ENCODE data around the gene VCX3B. TPM values are rescaled to one million over a fixed set of nuclear protein-coding genes. Genes with fewer than 3 reads are reported as not detected.
"Not testable (repeated sequence)": the region's sequence is repeated elsewhere in the genome, so short reads cannot be mapped to it uniquely, and the experiment has no call there.

VCX3B gene
- total RNA-seq, 2 experiments from 2014 or later = not detected

DNA sequence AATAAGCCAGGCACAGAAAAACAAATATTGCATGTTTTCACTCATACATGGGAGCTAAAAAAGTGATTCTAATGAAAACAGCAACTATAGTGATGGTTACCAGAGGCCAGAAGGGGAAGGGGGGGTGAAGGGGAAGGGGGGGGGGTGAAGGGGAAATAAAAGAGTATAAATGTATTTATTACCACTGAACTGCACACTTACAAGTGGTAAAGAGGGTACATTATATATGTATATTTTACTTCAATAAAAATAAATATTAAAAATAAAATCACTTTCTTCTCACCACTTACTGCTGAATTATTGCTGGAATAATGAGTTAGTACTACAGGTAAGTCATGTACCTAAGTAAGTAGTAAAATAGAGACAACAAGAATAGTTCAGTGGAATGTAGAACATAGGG is 2.1 kb upstream of the VCX3B start:
- H3K4me3 Mint-ChIP-seq = no peak overlapping the region
- Histone ChIP-seq H3K4me3 (ENCODE audit: low read length) (no peak overlapping the region), H3K4me1 (ENCODE audit: insufficient read depth, low read length) (no peaks in the 10 kb centered on the region), H3K36me3 (ENCODE audit: insufficient read depth, low read length) (no peaks in the 10 kb centered on the region), H3K27me3 (ENCODE audit: control insufficient read depth in 1 of 2, insufficient read depth in 2 of 2, low read length in 2 of 2) (no peaks in the 10 kb centered on the region), H3K9me3 (ENCODE audit: control insufficient read depth in 1 of 2, insufficient read depth in 1 of 2, low read length in 2 of 2) (peaks cover 0 to 4% of the 10 kb centered on the region in 2 experiments), H3K27ac (ENCODE audit: low read depth in 1 of 2, low read length in 2 of 2) (no peak overlapping the region)
- H3K9me3 Mint-ChIP-seq = no peaks in the 10 kb centered on the region
- H3K27me3 Mint-ChIP-seq = no peaks in the 10 kb centered on the region
- TF ChIP-seq, protein P1, sequence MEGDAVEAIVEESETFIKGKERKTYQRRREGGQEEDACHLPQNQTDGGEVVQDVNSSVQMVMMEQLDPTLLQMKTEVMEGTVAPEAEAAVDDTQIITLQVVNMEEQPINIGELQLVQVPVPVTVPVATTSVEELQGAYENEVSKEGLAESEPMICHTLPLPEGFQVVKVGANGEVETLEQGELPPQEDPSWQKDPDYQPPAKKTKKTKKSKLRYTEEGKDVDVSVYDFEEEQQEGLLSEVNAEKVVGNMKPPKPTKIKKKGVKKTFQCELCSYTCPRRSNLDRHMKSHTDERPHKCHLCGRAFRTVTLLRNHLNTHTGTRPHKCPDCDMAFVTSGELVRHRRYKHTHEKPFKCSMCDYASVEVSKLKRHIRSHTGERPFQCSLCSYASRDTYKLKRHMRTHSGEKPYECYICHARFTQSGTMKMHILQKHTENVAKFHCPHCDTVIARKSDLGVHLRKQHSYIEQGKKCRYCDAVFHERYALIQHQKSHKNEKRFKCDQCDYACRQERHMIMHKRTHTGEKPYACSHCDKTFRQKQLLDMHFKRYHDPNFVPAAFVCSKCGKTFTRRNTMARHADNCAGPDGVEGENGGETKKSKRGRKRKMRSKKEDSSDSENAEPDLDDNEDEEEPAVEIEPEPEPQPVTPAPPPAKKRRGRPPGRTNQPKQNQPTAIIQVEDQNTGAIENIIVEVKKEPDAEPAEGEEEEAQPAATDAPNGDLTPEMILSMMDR (IDR thresholded peaks at IDR 0.05) = no peak
- no peaks in the 10 kb centered on the region for H3K36me3 Mint-ChIP-seq (ENCODE audit: low read depth)
- POLR2A ChIA-PET = no interaction called here
- no peaks in the 10 kb centered on the region for H3K4me1 Mint-ChIP-seq (ENCODE audit: low read depth)
- intact Hi-C loops (cut with DNase I, micrococcal nuclease) = no loop called here
- CTCF ChIA-PET = no interaction called here
- H3K27ac Mint-ChIP-seq = no peak overlapping the region
- no peak for DNase-seq
- no peak for ATAC-seq (ENCODE audit: poor library complexity)

DNA sequence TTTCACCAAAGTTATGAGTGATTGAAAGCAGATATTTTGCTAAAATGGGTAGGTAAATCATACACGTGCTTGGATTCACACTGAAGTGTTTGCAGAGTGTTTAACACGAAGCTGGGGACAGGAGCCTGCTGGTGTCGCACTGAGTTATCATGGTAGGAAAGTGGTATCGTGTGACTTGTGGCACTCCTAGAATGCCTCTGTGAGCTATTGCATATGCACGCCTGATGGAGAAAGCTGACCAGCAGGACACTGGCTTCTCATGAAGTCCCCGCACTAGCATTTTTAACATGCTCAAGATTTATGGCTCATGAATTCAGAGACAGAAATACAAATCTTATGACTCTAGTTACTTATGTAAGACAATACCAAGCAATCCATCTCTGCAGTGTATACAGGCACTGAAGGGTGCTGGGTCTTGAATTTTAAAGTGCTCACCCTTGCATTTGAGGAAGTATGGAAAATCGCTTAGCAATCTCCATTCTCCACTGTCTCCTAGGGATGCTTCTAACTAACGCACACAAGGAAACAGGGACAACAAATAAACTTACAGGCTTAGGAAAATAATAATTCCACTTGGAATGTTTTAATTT is 19.8 kb downstream of the VCX3B start:
- CTCF ChIA-PET = no interaction called here
- ATAC-seq (ENCODE audit: poor library complexity) (no peak), DNase-seq (no peak)
- POLR2A ChIA-PET = no interaction called here
- Histone ChIP-seq H3K4me3 (ENCODE audit: low read length) (no peak overlapping the region), H3K4me1 (ENCODE audit: insufficient read depth, low read length) (no peaks in the 10 kb centered on the region), H3K9me3 (ENCODE audit: control insufficient read depth in 1 of 2, insufficient read depth in 1 of 2, low read length in 2 of 2) (no peaks in the 10 kb centered on the region), H3K27me3 (ENCODE audit: control insufficient read depth in 1 of 2, insufficient read depth in 2 of 2, low read length in 2 of 2) (no peaks in the 10 kb centered on the region), H3K27ac (ENCODE audit: low read depth in 1 of 2, low read length in 2 of 2) (no peak overlapping the region), H3K36me3 (ENCODE audit: insufficient read depth, low read length) (no peaks in the 10 kb centered on the region)
- H3K9me3 Mint-ChIP-seq = no peaks in the 10 kb centered on the region
- no peaks in the 10 kb centered on the region for H3K36me3 Mint-ChIP-seq (ENCODE audit: low read depth)
- TF ChIP-seq, protein P1 (IDR thresholded peaks at IDR 0.05) = no peak
- no peaks in the 10 kb centered on the region for H3K4me1 Mint-ChIP-seq (ENCODE audit: low read depth)
- H3K27ac Mint-ChIP-seq = no peak overlapping the region
- intact Hi-C loops (cut with DNase I, micrococcal nuclease) = no loop called here
- H3K27me3 Mint-ChIP-seq = no peaks in the 10 kb centered on the region
- no peak overlapping the region for H3K4me3 Mint-ChIP-seq

DNA sequence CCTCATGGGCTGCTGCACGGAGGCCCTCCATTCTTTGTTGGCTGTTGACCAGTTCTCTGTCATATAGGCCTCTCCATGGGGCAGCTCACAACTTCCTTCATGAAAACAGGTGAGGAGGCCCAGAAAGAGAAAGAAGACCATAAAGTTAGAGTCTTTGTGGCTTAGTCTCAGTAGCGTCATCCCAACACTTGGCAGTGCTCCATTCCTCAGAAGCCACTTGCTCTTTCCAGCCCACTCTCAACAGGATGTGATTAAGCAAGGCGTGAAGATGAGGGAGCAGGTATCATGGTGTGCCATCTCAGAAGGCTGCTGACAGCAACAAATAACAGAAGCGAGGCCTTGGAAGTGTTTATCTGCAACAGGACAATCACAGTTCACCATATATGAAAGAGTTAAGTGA is 30.4 kb downstream of the VCX3B start:
- H3K4me3 Mint-ChIP-seq; POLR2A ChIA-PET; DNase-seq; H3K27ac ChIP-seq (ENCODE audit: low read depth in 1 of 2, low read length in 2 of 2); H3K36me3 Mint-ChIP-seq (ENCODE audit: low read depth); ATAC-seq (ENCODE audit: poor library complexity); H3K27me3 ChIP-seq (ENCODE audit: control insufficient read depth in 1 of 2, insufficient read depth in 2 of 2, low read length in 2 of 2); H3K4me1 Mint-ChIP-seq (ENCODE audit: low read depth); H3K9me3 Mint-ChIP-seq; intact Hi-C loops (cut with DNase I, micrococcal nuclease); H3K36me3 ChIP-seq (ENCODE audit: insufficient read depth, low read length); H3K27me3 Mint-ChIP-seq; CTCF ChIA-PET; H3K9me3 ChIP-seq (ENCODE audit: control insufficient read depth in 1 of 2, insufficient read depth in 1 of 2, low read length in 2 of 2); H3K4me3 ChIP-seq (ENCODE audit: low read length); H3K27ac Mint-ChIP-seq; H3K4me1 ChIP-seq (ENCODE audit: insufficient read depth, low read length): not testable (repeated sequence)

DNA sequence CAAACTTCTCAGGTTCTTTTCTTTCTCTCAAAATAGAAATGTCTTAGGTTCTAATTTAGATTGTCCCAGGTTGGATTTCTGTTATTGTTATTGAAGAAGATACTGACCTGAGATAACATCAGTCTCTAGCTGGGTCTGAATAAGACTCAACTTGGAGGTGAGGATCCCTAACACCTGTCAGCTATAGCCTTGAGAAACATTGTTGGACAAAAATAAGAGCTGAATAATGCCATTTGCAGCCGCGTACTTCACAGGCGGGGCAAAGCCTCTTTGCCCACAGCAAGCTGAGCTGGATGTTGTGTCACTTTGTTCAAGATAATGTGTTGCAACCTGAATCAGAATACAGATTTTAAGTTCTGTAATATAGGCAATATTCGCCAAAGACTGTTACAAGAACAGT is 35.6 kb downstream of the VCX3B start:
- H3K9me3 Mint-ChIP-seq = no peaks in the 10 kb centered on the region

DNA sequence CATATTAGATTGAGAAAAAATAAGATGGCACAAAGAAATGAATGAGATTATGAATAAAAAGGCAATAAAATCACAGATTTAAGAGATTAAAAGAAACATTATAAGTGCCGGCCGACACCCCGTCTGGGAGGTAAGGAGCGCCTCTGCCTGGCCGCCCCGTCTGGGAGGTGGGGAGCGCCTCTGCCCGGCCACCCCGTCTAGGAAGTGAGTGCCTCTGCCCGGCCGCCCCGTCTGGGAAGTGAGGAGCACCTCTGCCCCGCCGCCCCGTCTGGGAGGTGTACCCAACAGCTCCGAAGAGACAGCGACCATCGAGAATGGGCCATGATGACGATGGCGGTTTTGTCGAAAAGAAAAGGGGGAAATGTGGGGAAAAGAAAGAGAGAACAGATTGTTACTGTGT is 37.5 kb downstream of the VCX3B start:
- POLR2A ChIA-PET; H3K27me3 ChIP-seq (ENCODE audit: control insufficient read depth in 1 of 2, insufficient read depth in 2 of 2, low read length in 2 of 2); H3K4me1 ChIP-seq (ENCODE audit: insufficient read depth, low read length); H3K4me3 Mint-ChIP-seq; H3K4me1 Mint-ChIP-seq (ENCODE audit: low read depth); H3K27me3 Mint-ChIP-seq; intact Hi-C loops (cut with DNase I, micrococcal nuclease); H3K36me3 ChIP-seq (ENCODE audit: insufficient read depth, low read length); H3K9me3 ChIP-seq (ENCODE audit: control insufficient read depth in 1 of 2, insufficient read depth in 1 of 2, low read length in 2 of 2); DNase-seq; H3K9me3 Mint-ChIP-seq; H3K4me3 ChIP-seq (ENCODE audit: low read length); H3K27ac ChIP-seq (ENCODE audit: low read depth in 1 of 2, low read length in 2 of 2); ATAC-seq (ENCODE audit: poor library complexity); H3K36me3 Mint-ChIP-seq (ENCODE audit: low read depth); H3K27ac Mint-ChIP-seq: not testable (repeated sequence)
- CTCF ChIA-PET = interaction anchor here (0.8 kb wide), 1 partner anchor 10 kb away, joined by 3 read pairs; no protein-coding TSS in a partner anchor

More for the DNA sequence above, 35.6 kb downstream of the VCX3B start:
- Mint-ChIP-seq H3K27me3 (no peaks in the 10 kb centered on the region), H3K4me3 (no peak overlapping the region), H3K27ac (no peak overlapping the region), H3K36me3 (ENCODE audit: low read depth) (no peaks in the 10 kb centered on the region), H3K4me1 (ENCODE audit: low read depth) (no peaks in the 10 kb centered on the region)
- ATAC-seq (ENCODE audit: poor library complexity) (no peak), DNase-seq (no peak)
- Histone ChIP-seq H3K4me3 (ENCODE audit: low read length) (no peak overlapping the region), H3K4me1 (ENCODE audit: insufficient read depth, low read length) (no peaks in the 10 kb centered on the region), H3K27ac (ENCODE audit: low read depth in 1 of 2, low read length in 2 of 2) (no peak overlapping the region), H3K27me3 (ENCODE audit: control insufficient read depth in 1 of 2, insufficient read depth in 2 of 2, low read length in 2 of 2) (no peaks in the 10 kb centered on the region), H3K36me3 (ENCODE audit: insufficient read depth, low read length) (no peaks in the 10 kb centered on the region), H3K9me3 (ENCODE audit: control insufficient read depth in 1 of 2, insufficient read depth in 1 of 2, low read length in 2 of 2) (peaks cover 0 to 4% of the 10 kb centered on the region in 2 experiments)
- intact Hi-C loops (cut with DNase I, micrococcal nuclease) = no loop called here
- CTCF ChIA-PET = no interaction called here
- POLR2A ChIA-PET = no interaction called here
- TF ChIP-seq, protein P1 (IDR thresholded peaks at IDR 0.05) = no peak

Data from CD4-positive, alpha-beta T cell (primary cell).